NCI-H187 treated with DMSO at 0.1 percent for 48 hours (cell line): ENCODE results near the gene MRPS34.

Source experiments
- DNase-seq: peaks from one replicate; lab custom pipeline; 2025; lab: John Stamatoyannopoulos, UW

The MRPS34 gene

GRCh38 chr16:1727651-1728624 is 45.0 kb downstream of the MRPS34 start:
- DNase-seq: no peak

GRCh38 chr16:1726661-1727502 is 46.1 kb downstream of the MRPS34 start:
- DNase-seq: no peak

- DNase-seq: no peak
Observed at GRCh38 chr16:1724491-1724890, 48.4 kb downstream of the MRPS34 start.

- no peak for DNase-seq
Observed at GRCh38 chr16:1723450-1724147, 49.3 kb downstream of the MRPS34 start.
